HCT116 (cell line): ENCODE measurements around the gene EVL.

ENCODE experiments used
- CBX3 ChIP-seq: IDR thresholded peaks from 2 replicates; pipeline ENCODE4 v1.6.1; 2012; ENCODE audit warnings: low read depth
- EGR1 ChIP-seq: IDR thresholded peaks from 2 replicates; pipeline ENCODE4 v1.6.1; 2012; ENCODE audit warnings: low read depth
- EZH2 ChIP-seq: fragments of 200-600 bp; sonication (generic); IDR thresholded peaks from 2 replicates; pipeline ENCODE4 v1.6.1; 2017; ENCODE audit warnings: antibody characterized with exemption, mixed run types
- EZH2phosphoT487 ChIP-seq: fragments of 200-600 bp; IDR thresholded peaks from 2 replicates; pipeline ENCODE4 v1.6.1; 2018; ENCODE audit warnings: antibody characterized with exemption, borderline replicate concordance
- JUND ChIP-seq: IDR thresholded peaks from 2 replicates; pipeline ENCODE4 v1.6.1; 2012
- POLR2A ChIP-seq: IDR thresholded peaks from 2 replicates; pipeline ENCODE4 v1.7.0; 2011; ENCODE audit warnings: borderline replicate concordance; ENCODE audit not compliant: insufficient read depth, insufficient read length; ENCODE audit errors: extremely low read depth
- POLR2AphosphoS5 ChIP-seq: IDR thresholded peaks from 2 replicates; pipeline ENCODE4 v1.6.1; 2011; ENCODE audit warnings: mild to moderate bottlenecking, low read depth, low read length, moderate library complexity
- TCF7L2 ChIP-seq: IDR thresholded peaks from 2 replicates; pipeline ENCODE4 v1.7.0; 2011; ENCODE audit warnings: borderline replicate concordance, inconsistent platforms; ENCODE audit not compliant: insufficient read depth, insufficient read length; ENCODE audit errors: extremely low read depth
- YY1 ChIP-seq: IDR thresholded peaks from 2 replicates; pipeline ENCODE4 v1.6.1; 2011; ENCODE audit warnings: low read length, low read depth, moderate library complexity, mild to moderate bottlenecking; ENCODE audit not compliant: insufficient replicate concordance; ENCODE audit errors: extremely low read depth
- TF ChIP-seq, protein P1 (sequence below): IDR thresholded peaks from 2 replicates; pipeline ENCODE4 v1.6.1; 2012
- TF ChIP-seq, protein P2 (sequence below), 3 experiments: fragments of 200-600 bp in 1 of 3; sonication (generic) in 1 of 3; IDR thresholded peaks in 2 of 3; conservative IDR thresholded peaks in 1 of 3; 2 replicates each; pipeline ENCODE4 v1.5.1; 2012 to 2017; ENCODE audit warnings: low read depth in 2 of 3, low read length in 2 of 3, antibody characterized with exemption in 1 of 3, borderline replicate concordance in 1 of 3, control low read depth in 1 of 3, mild to moderate bottlenecking in 1 of 3, mixed read lengths in 1 of 3, mixed run types in 1 of 3, moderate library complexity in 1 of 3; ENCODE audit not compliant: insufficient read depth in 1 of 3
- TF ChIP-seq, protein P3 (sequence below): IDR thresholded peaks from 2 replicates; pipeline ENCODE4 v1.6.1; 2012; ENCODE audit warnings: low read depth

DNA sequence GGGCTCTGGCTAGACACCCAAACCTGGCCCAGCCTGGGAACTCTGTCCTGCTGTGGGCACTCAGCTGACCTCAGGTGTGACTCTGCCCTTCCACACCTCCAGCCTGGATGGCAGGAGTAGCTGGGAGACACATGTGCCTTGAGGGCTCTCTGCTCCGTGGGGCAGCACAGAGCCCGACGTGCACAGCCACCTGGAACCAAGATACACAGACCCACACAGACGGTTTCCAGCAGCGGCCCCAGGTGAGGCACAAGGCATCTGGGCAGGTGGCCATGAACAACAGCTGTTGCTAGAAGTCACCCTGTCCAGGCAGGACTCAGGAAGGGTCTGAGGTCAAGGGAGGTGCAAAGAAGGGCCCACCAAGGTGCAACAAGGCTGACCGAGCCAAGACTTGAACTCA is 88.3 kb downstream of the EVL start:
- TF ChIP-seq, protein P1, sequence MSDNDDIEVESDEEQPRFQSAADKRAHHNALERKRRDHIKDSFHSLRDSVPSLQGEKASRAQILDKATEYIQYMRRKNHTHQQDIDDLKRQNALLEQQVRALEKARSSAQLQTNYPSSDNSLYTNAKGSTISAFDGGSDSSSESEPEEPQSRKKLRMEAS = no peak
- TF ChIP-seq EGR1 (no peak), POLR2A (no peak), EZH2 (no peak), TCF7L2 (no peak), POLR2AphosphoS5 (no peak), JUND (no peak), YY1 (no peak), CBX3 (no peak), EZH2phosphoT487 (no peak)
- TF ChIP-seq, protein P2, sequence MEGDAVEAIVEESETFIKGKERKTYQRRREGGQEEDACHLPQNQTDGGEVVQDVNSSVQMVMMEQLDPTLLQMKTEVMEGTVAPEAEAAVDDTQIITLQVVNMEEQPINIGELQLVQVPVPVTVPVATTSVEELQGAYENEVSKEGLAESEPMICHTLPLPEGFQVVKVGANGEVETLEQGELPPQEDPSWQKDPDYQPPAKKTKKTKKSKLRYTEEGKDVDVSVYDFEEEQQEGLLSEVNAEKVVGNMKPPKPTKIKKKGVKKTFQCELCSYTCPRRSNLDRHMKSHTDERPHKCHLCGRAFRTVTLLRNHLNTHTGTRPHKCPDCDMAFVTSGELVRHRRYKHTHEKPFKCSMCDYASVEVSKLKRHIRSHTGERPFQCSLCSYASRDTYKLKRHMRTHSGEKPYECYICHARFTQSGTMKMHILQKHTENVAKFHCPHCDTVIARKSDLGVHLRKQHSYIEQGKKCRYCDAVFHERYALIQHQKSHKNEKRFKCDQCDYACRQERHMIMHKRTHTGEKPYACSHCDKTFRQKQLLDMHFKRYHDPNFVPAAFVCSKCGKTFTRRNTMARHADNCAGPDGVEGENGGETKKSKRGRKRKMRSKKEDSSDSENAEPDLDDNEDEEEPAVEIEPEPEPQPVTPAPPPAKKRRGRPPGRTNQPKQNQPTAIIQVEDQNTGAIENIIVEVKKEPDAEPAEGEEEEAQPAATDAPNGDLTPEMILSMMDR (IDR thresholded peaks at IDR 0.05 in 2 of 3, conservative IDR thresholded peaks at IDR 0.05 in 1 of 3; ENCODE audit: borderline replicate concordance in 1 of 3, insufficient read depth in 1 of 3, low read depth in 2 of 3, low read length in 2 of 3) = no peak
- TF ChIP-seq, protein P3, sequence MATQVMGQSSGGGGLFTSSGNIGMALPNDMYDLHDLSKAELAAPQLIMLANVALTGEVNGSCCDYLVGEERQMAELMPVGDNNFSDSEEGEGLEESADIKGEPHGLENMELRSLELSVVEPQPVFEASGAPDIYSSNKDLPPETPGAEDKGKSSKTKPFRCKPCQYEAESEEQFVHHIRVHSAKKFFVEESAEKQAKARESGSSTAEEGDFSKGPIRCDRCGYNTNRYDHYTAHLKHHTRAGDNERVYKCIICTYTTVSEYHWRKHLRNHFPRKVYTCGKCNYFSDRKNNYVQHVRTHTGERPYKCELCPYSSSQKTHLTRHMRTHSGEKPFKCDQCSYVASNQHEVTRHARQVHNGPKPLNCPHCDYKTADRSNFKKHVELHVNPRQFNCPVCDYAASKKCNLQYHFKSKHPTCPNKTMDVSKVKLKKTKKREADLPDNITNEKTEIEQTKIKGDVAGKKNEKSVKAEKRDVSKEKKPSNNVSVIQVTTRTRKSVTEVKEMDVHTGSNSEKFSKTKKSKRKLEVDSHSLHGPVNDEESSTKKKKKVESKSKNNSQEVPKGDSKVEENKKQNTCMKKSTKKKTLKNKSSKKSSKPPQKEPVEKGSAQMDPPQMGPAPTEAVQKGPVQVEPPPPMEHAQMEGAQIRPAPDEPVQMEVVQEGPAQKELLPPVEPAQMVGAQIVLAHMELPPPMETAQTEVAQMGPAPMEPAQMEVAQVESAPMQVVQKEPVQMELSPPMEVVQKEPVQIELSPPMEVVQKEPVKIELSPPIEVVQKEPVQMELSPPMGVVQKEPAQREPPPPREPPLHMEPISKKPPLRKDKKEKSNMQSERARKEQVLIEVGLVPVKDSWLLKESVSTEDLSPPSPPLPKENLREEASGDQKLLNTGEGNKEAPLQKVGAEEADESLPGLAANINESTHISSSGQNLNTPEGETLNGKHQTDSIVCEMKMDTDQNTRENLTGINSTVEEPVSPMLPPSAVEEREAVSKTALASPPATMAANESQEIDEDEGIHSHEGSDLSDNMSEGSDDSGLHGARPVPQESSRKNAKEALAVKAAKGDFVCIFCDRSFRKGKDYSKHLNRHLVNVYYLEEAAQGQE = no peak
